H1 (cell line): ENCODE results near the gene GGT6. TPM values are rescaled to one million over a fixed set of nuclear protein-coding genes. Genes with fewer than 3 reads are reported as not detected.

Source experiments
- CHD7 ChIP-seq: fragments of 300-600 bp; sonication (generic); IDR thresholded peaks from 2 replicates; pipeline ENCODE4 v1.7.1; 2012; ENCODE audit warnings: low read length, moderate library complexity, mild to moderate bottlenecking, inconsistent platforms; ENCODE audit not compliant: insufficient replicate concordance
- CTCF ChIP-seq, 3 experiments: IDR thresholded peaks; 1 replicate in 2 of 3; 2 replicates in 1 of 3; pipeline versions ENCODE4 v1.5.1 to v1.6.1; 2011; ENCODE audit warnings: low read length in 3 of 3, mild to moderate bottlenecking in 3 of 3, inconsistent platforms in 2 of 3, low read depth in 1 of 3, moderate library complexity in 1 of 3; ENCODE audit not compliant: insufficient read depth in 1 of 3; ENCODE audit errors: control extremely low read depth in 1 of 3
- YY1 ChIP-seq: IDR thresholded peaks from 2 replicates; pipeline ENCODE4 v1.6.1; 2011; ENCODE audit warnings: low read depth, mild to moderate bottlenecking, low read length
- polyA plus RNA-seq, 7 experiments: library from polyadenylated mRNA; depleted of rRNA in 3 of 7; stranded (reverse) in 5 of 7; unstranded in 2 of 7; fragments of >200 nt in 5 of 7; fragments of 200-250 nt in 2 of 7; gene quantifications; 1 replicate in 5 of 7; 2 replicates in 1 of 7; 4 replicates in 1 of 7; pipeline versions ENCODE4 v1.2.1 to v1.2.3, GENCODE V29; 2011 to 2013; ENCODE audit warnings: missing spikeins in 2 of 7, mixed read lengths in 2 of 7
- total RNA-seq: library from RNA; stranded (reverse); fragmentation: NEBNext Ultra II Directional; extraction: Animal tissue kit (Norgen Biotek cat#: 25700); gene quantifications from 2 replicates; pipeline ENCODE4 v1.2.1, GENCODE V29; 2021

GGT6 gene
- total and polyA plus RNA-seq, 2 of the 8 experiments (the other 6 are each of a cell fraction or from before 2014, with no cell fraction given): 0.18 TPM; not detected in 1

- no peak for TF ChIP-seq CHD7
- TF ChIP-seq CTCF (IDR thresholded peaks at IDR 0.05; ENCODE audit: control extremely low read depth in 1 of 3, insufficient read depth in 1 of 3, low read depth in 1 of 3, low read length in 3 of 3): no peak
- TF ChIP-seq YY1: no peak
Measured at GRCh38 chr17:4523946-4524345, 36.4 kb downstream of the GGT6 start (continued).
